Upper lobe of left lung (tissue), 4 donors: ENCODE data around the gene OPCML.

Source experiments
- EP300 ChIP-seq, 4 donors: sonication (generic); formaldehyde crosslinking; IDR thresholded peaks; one replicate each; pipeline ENCODE4 v1.5.1; 2017; ENCODE audit warnings: antibody characterized with exemption in 4 of 4, control low read depth in 2 of 4
- POLR2A ChIP-seq, 4 donors: fragments of 450-650 bp; IDR thresholded peaks; one replicate each; pipeline ENCODE4 v1.5.1; 2016 to 2017; ENCODE audit warnings: antibody characterized with exemption in 4 of 4, mild to moderate bottlenecking in 2 of 4
- POLR2AphosphoS5 ChIP-seq, 2 donors: sonication (generic); formaldehyde crosslinking; IDR thresholded peaks; one replicate each; pipeline ENCODE4 v1.5.1; 2017; ENCODE audit warnings: antibody characterized with exemption in 2 of 2
- TF ChIP-seq, protein P1 (sequence below), 6 experiments: fragments of 450-650 bp in 4 of 6; fragments of 200-600 bp in 2 of 6; sonication (generic) in 2 of 6; IDR thresholded peaks; one replicate each; pipeline ENCODE4 v1.5.1; 2016 to 2019; ENCODE audit warnings: antibody characterized with exemption in 6 of 6

DNA sequence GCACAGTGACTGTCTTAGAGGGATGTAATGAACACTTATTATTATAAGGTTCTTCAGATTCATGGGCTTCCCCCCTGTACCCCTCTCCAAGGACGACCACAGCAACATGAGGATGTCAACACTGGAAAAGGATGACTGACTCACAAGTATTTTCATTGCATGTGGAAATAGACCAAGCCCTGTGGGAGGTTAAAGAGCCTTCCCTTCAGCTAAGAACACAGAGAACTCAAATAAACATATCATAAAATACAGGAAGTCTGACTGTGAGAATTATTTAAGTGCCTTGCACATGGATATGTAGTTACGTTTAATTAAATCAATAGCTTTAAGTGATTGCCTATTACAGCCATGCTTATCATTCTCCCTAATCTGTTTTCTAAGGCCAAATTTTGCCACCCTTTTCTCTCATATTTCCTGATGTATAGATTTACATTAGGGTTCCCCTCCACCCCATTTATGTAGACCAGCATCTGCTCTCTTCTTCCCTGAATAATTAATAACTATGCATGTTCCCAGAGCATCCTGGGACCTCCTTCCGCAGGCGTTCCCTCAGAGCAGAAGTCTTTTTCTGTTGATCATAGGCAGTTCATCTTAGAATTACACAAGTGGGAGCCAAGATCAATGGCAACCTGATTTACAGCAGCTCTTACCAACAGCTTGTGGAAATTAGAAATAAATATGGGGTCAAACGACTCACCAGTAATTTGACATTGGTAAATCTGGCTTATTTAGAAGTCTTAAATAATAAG, 226.9 kb downstream of the OPCML start:
- TF ChIP-seq, protein P1, sequence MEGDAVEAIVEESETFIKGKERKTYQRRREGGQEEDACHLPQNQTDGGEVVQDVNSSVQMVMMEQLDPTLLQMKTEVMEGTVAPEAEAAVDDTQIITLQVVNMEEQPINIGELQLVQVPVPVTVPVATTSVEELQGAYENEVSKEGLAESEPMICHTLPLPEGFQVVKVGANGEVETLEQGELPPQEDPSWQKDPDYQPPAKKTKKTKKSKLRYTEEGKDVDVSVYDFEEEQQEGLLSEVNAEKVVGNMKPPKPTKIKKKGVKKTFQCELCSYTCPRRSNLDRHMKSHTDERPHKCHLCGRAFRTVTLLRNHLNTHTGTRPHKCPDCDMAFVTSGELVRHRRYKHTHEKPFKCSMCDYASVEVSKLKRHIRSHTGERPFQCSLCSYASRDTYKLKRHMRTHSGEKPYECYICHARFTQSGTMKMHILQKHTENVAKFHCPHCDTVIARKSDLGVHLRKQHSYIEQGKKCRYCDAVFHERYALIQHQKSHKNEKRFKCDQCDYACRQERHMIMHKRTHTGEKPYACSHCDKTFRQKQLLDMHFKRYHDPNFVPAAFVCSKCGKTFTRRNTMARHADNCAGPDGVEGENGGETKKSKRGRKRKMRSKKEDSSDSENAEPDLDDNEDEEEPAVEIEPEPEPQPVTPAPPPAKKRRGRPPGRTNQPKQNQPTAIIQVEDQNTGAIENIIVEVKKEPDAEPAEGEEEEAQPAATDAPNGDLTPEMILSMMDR (IDR thresholded peaks at IDR 0.05): no peak
- TF ChIP-seq POLR2A (IDR thresholded peaks at IDR 0.05) (no peak), EP300 (IDR thresholded peaks at IDR 0.05) (no peak), POLR2AphosphoS5 (IDR thresholded peaks at IDR 0.05) (no peak)
